IPS DF 6.9 (cell line): ENCODE results near the gene CACNA2D4.

Experiments
- DNase-seq: peaks from one replicate; pipeline ENCODE4 v3.0.0-alpha.2; 2013; ENCODE audit warnings: low read depth, low spot score
- H3K27ac ChIP-seq: one replicate; pipeline ENCODE4 v1.5.1; 2013; ENCODE audit warnings: low read length, control low read depth
- H3K27me3 ChIP-seq: 2 replicates; pipeline ENCODE4 v1.6.1; 2013; ENCODE audit warnings: mild to moderate bottlenecking, low read length; ENCODE audit not compliant: control insufficient read depth, insufficient read depth
- H3K36me3 ChIP-seq: 2 replicates; pipeline ENCODE4 v1.6.1; 2013; ENCODE audit warnings: low read length; ENCODE audit not compliant: control insufficient read depth, insufficient read depth
- H3K4me1 ChIP-seq: 2 replicates; pipeline ENCODE4 v1.6.1; 2013; ENCODE audit warnings: low read length; ENCODE audit not compliant: control insufficient read depth, insufficient read depth
- H3K4me3 ChIP-seq: 2 replicates; pipeline ENCODE4 v1.5.1; 2013; ENCODE audit warnings: mild to moderate bottlenecking, low read length
- H3K9me3 ChIP-seq: 2 replicates; pipeline ENCODE4 v1.6.1; 2013; ENCODE audit warnings: low read length, inconsistent platforms; ENCODE audit not compliant: control insufficient read depth, insufficient read depth
- WGBS: extraction: QIAGEN DNeasy Blood & Tissue Kit; methylation state at CpG from one replicate; pipeline ENCODE4 v1.1.7; 2013; ENCODE audit warnings: mixed read lengths, missing lambda C conversion rate; ENCODE audit not compliant: insufficient read length, insufficient coverage; 5-methylcytosine and 5-hydroxymethylcytosine counted together

The CACNA2D4 gene

GRCh38 chr12:1878695-1879094, 39.8 kb downstream of the CACNA2D4 start:
- Histone ChIP-seq H3K27ac (no peak overlapping the region), H3K27me3 (no peaks in the 10 kb centered on the region), H3K4me1 (no peaks in the 10 kb centered on the region), H3K36me3 (no peaks in the 10 kb centered on the region), H3K4me3 (no peak overlapping the region), H3K9me3 (no peaks in the 10 kb centered on the region)
- no CpG with 5 or more reads among the region's 5 CpGs for WGBS
- no peak for DNase-seq

- Histone ChIP-seq H3K4me1 (no peaks in the 10 kb centered on the region), H3K4me3 (no peak overlapping the region), H3K36me3 (no peaks in the 10 kb centered on the region), H3K27ac (no peak overlapping the region), H3K27me3 (no peaks in the 10 kb centered on the region), H3K9me3 (no peaks in the 10 kb centered on the region)
- WGBS: no CpG with 5 or more reads among the region's 10 CpGs
- no peak for DNase-seq
These were observed 40.2 kb downstream of the CACNA2D4 start for GRCh38 chr12:1878214-1878613.

DNA sequence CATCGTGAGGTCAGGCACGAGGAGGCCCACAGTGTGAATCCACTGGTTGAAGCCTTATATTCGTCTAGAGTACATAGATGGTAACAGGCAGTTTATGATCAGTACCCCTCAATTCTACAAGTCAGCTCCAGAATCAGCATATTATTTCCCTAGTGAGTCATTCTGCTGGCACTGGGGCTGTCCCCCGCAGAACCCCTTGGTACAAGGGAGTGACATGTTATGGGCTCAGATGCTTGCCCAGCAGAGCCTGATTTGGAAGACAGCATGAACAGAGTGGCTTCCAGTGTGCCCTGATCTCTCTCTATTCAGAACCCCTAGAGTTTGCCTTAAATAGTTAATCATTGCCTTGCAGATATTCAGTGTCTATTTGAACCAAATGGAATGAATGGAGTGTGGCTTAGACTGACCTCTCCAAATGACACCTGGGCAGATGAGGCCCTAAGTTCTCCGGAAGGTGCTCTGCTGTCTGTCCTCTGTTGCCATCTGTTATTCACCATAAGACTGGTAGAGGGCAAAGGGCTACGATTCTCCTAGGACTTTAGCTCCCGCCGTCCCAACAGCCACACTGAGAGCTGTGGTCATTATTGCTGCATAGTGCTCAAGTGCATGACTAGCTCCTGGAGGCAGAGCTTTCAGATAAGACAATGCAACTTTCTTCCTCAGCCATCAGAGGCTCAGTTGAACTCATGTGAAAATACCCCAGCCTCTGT, 41.1 kb downstream of the CACNA2D4 start:
- WGBS: no CpG with 5 or more reads among the region's 8 CpGs
- no peaks in the 10 kb centered on the region for H3K27me3 ChIP-seq
- no peak overlapping the region for H3K27ac ChIP-seq
- DNase-seq: no peak
- no peaks in the 10 kb centered on the region for H3K36me3 ChIP-seq
- H3K4me1 ChIP-seq: no peaks in the 10 kb centered on the region
- no peak overlapping the region for H3K4me3 ChIP-seq
- no peaks in the 10 kb centered on the region for H3K9me3 ChIP-seq

- WGBS: no CpG with 5 or more reads among the region's 3 CpGs
- Histone ChIP-seq H3K36me3 (no peaks in the 10 kb centered on the region), H3K27me3 (no peaks in the 10 kb centered on the region), H3K4me3 (no peak overlapping the region), H3K27ac (no peak overlapping the region), H3K9me3 (no peaks in the 10 kb centered on the region), H3K4me1 (no peaks in the 10 kb centered on the region)
- DNase-seq: no peak
These were observed 42.4 kb downstream of the CACNA2D4 start for GRCh38 chr12:1876086-1876485.

DNA sequence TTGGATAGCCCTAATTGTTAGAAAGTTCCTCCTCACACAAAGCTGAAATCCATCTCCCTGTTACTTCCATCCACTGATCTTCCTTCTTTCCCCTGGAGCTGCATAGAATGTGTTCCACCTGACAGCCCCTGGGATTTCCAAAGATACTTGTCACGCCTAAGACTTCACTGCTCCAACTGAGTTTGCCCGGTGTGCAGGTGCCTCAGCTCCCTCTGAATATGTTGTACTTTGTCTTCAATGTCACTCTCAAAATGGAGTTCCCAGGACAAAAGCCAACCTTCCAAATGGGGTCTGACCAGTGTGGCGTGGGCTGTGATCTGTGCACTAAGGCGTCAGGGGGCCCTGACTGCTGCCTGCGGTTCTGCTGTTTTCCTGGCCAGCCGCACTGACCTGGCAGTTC, 42.8 kb downstream of the CACNA2D4 start:
- no CpG with 5 or more reads among the region's 6 CpGs for WGBS
- Histone ChIP-seq H3K36me3 (no peaks in the 10 kb centered on the region), H3K9me3 (no peaks in the 10 kb centered on the region), H3K27me3 (no peaks in the 10 kb centered on the region), H3K4me3 (no peak overlapping the region), H3K27ac (no peak overlapping the region), H3K4me1 (no peaks in the 10 kb centered on the region)
- no peak for DNase-seq

DNA sequence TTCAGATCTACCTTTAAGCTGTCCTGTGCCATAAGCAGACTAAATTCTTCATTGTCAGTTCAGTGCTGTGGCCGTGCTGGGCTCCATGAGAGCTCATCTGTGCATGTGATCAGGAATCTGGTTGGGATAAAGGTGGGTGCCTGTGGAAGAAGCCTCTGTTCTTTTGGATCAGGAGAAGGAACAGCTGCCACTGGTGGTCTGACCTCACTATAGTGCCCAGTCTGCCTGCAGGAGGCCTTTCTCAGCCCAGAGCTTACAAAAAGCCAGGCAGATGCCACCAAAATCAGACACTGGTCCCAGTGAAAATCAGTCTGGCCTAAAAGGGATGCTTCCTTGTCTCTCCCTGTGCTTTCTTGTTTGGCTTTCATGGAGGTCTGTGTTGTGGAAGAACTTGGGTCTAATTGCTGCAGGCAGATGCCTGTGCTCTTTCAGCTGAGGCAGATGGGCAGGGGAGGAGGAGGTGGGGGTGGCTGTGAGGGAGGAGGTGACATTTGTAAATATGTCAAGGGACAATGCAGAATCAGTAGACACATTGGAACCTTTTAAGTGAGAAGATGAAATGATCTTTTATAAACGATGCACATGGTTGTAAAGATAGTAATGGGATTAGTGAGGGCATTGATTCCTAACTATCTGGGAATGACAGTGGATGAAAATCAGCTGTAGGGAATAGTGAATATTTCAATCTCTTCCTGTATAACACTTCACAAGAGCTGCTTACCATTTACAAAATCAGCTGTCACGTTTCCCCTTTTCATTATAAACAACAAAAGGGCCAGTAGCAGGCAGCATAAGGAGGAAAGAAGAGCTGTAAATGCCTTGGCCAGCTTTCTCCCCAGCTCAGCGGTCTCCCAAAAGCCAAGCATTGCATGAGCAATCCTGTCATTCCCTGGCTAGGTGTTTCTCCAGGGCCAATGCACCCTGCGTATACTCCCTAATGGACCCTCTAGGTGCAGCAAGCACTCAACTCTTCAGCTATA, 44.6 kb downstream of the CACNA2D4 start:
- Histone ChIP-seq H3K4me3 (no peak overlapping the region), H3K27ac (no peak overlapping the region), H3K9me3 (no peaks in the 10 kb centered on the region), H3K4me1 (no peaks in the 10 kb centered on the region), H3K36me3 (no peaks in the 10 kb centered on the region), H3K27me3 (no peaks in the 10 kb centered on the region)
- WGBS: no CpG with 5 or more reads among the region's 5 CpGs
- DNase-seq: no peak

GRCh38 chr12:1872448-1872847, 46.0 kb downstream of the CACNA2D4 start:
- Histone ChIP-seq H3K36me3 (no peaks in the 10 kb centered on the region), H3K27me3 (no peaks in the 10 kb centered on the region), H3K4me1 (no peaks in the 10 kb centered on the region), H3K9me3 (no peaks in the 10 kb centered on the region), H3K27ac (no peak overlapping the region), H3K4me3 (no peak overlapping the region)
- no CpG with 5 or more reads among the region's 7 CpGs for WGBS
- DNase-seq: no peak

- Histone ChIP-seq H3K9me3 (no peaks in the 10 kb centered on the region), H3K27me3 (no peaks in the 10 kb centered on the region), H3K27ac (no peak overlapping the region), H3K36me3 (no peaks in the 10 kb centered on the region), H3K4me3 (no peak overlapping the region), H3K4me1 (no peaks in the 10 kb centered on the region)
- no peak for DNase-seq
- no CpG with 5 or more reads among the region's 6 CpGs for WGBS
These were observed 46.5 kb downstream of the CACNA2D4 start for GRCh38 chr12:1872001-1872400.

GRCh38 chr12:1870998-1871917, 47.2 kb downstream of the CACNA2D4 start:
- no peak for DNase-seq

GRCh38 chr12:1870086-1870485, 48.4 kb downstream of the CACNA2D4 start:
- Histone ChIP-seq H3K4me1 (no peaks in the 10 kb centered on the region), H3K36me3 (no peaks in the 10 kb centered on the region; the same call in 1 of the 2 replicates), H3K4me3 (no peak overlapping the region), H3K27ac (no peak overlapping the region), H3K27me3 (no peaks in the 10 kb centered on the region), H3K9me3 (no peaks in the 10 kb centered on the region)
- no CpG with 5 or more reads among the region's 7 CpGs for WGBS
- DNase-seq: no peak

More at GRCh38 chr12:1870998-1871917, 47.2 kb downstream of the CACNA2D4 start:
- Histone ChIP-seq H3K27me3 (no peaks in the 10 kb centered on the region), H3K9me3 (no peaks in the 10 kb centered on the region), H3K36me3 (no peaks in the 10 kb centered on the region), H3K27ac (no peak overlapping the region), H3K4me1 (no peaks in the 10 kb centered on the region), H3K4me3 (no peak overlapping the region)
- WGBS: no CpG with 5 or more reads among the region's 24 CpGs
